ENCODE results near the gene DARS1.

DNA sequence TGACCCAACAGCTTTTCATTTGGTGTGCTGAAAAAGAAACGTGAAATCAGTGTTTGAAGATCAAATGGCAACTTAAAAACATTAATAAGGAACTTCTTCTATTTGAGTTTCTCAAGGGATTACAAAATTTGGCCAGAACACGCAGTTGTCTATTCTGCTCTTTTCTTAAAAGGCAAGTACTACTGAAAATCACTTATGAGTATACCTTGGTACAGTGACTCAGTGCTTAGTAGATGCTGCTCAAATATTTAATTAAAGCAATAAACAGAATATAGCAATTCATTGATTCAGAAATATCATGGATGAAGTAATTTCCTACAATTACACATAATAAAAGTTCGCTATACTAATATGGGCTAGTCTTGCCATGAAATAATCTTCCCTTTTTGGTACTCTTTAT is 70.9 kb downstream of the DARS1 start:
- TF ChIP-seq CTCF (CRISPR knock-in tag; IDR thresholded peaks at IDR 0.05): no peak
- no peak for TF ChIP-seq ATF7-NPFF (CRISPR knock-in tag; IDR thresholded peaks at IDR 0.05; ENCODE audit: low read depth)
- no peak for TF ChIP-seq TCF7 (IDR thresholded peaks at IDR 0.05; ENCODE audit: low read depth)
